Measurements from ENCODE around the gene ARHGAP28. TPM values are rescaled to one million over a fixed set of nuclear protein-coding genes. Genes with fewer than 3 reads are reported as not detected.

ARHGAP28 gene
- polyA plus RNA-seq, 3 donors: not detected

DNA sequence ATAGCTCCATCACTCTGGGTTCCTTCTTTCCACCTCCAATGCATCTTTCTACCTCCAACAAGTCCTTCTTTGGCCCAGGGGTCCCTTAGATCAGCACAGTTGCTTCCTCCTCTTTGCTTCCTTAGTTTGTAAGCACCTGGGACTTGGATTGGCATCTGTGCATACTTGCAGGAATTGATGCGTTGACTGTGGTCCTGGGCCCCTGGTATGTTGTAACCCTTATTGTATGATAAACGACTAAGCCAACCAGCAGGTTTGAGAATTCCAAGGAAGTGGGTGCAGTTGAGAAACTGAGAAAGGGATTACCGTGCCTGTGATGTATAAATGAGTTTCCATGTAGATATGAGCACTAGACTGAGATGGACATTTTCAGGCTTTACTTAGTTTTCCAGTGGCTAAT lies 55.9 kb downstream of the ARHGAP28 start:
- Mint-ChIP-seq H3K9me3 (peaks cover 4 to 13% (median 7%) of the 10 kb centered on the region in 7 donors), H3K4me3 (no peak overlapping the region), H3K27ac (no peak overlapping the region), H3K4me1 (no peaks in the 10 kb centered on the region), H3K27me3 (ENCODE audit: low read depth in 3 of 3) (peaks cover 0 to 3% (median 1%) of the 10 kb centered on the region in 3 donors), H3K36me3 (no peaks in the 10 kb centered on the region)
- Histone ChIP-seq H3K36me3 (replicated peaks in 1 of 2; ENCODE audit: control insufficient read depth in 1 of 2, insufficient read depth in 2 of 2, low read length in 2 of 2) (no peaks in the 10 kb centered on the region), H3K9ac (ENCODE audit: insufficient read depth, low read length, poor library complexity, severe bottlenecking) (no peak overlapping the region), H4K20me1 (ENCODE audit: insufficient read depth, low read length) (no peaks in the 10 kb centered on the region), H3K9me3 (replicated peaks in 1 of 2; ENCODE audit: control insufficient read depth in 1 of 2, insufficient read depth in 1 of 2, low read length in 2 of 2) (peaks cover 0 to 3% of the 10 kb centered on the region in 2 donors), H3K27me3 (ENCODE audit: control insufficient read depth in 2 of 2, insufficient read depth in 2 of 2, low read length in 2 of 2) (no peaks in the 10 kb centered on the region), H3K4me1 (ENCODE audit: control insufficient read depth in 1 of 2, insufficient read depth in 2 of 2, low read length in 2 of 2) (no peaks in the 10 kb centered on the region), H2AFZ (ENCODE audit: insufficient read depth, low read depth, low read length, poor library complexity, severe bottlenecking) (no peak overlapping the region), H3K4me3 (replicated peaks in 1 of 3; ENCODE audit: low read depth in 2 of 3, low read length in 3 of 3) (no peak overlapping the region), H3K4me2 (replicated peaks; ENCODE audit: extremely low read depth, low read length, poor library complexity, severe bottlenecking) (no peak overlapping the region), H3K79me2 (ENCODE audit: insufficient read depth, low read length) (no peaks in the 10 kb centered on the region), H3K27ac (ENCODE audit: low read depth in 1 of 2, low read length in 2 of 2) (no peak overlapping the region)
- TF ChIP-seq, protein P1, sequence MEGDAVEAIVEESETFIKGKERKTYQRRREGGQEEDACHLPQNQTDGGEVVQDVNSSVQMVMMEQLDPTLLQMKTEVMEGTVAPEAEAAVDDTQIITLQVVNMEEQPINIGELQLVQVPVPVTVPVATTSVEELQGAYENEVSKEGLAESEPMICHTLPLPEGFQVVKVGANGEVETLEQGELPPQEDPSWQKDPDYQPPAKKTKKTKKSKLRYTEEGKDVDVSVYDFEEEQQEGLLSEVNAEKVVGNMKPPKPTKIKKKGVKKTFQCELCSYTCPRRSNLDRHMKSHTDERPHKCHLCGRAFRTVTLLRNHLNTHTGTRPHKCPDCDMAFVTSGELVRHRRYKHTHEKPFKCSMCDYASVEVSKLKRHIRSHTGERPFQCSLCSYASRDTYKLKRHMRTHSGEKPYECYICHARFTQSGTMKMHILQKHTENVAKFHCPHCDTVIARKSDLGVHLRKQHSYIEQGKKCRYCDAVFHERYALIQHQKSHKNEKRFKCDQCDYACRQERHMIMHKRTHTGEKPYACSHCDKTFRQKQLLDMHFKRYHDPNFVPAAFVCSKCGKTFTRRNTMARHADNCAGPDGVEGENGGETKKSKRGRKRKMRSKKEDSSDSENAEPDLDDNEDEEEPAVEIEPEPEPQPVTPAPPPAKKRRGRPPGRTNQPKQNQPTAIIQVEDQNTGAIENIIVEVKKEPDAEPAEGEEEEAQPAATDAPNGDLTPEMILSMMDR (IDR thresholded peaks at IDR 0.05): no peak
- intact Hi-C loops (cut with micrococcal nuclease): no loop called here
- 90% methylated on average over 3 of the region's 3 CpGs for WGBS (ENCODE audit: insufficient coverage)
- DNase-seq: no peak

DNA sequence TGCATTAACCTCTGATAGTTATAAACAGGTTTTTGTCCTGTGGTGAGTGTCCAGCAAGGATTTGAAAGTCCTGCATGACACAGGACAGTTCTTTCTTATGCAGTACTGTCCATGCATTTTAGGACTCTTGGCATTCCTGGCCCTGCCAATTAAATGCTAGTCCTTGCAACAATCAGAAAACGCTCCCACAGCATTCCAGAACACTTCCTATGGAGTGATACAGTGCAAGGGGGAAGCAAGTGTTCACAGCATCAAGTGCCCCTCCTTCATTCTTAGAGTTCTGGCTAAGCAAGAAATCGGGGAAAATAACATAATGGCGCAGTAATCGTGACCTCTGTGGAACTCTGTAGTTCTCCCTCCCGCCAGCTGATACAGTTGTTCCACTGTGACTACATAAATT lies 62.9 kb downstream of the ARHGAP28 start:
- Mint-ChIP-seq H3K4me1 (no peaks in the 10 kb centered on the region), H3K36me3 (no peaks in the 10 kb centered on the region), H3K9me3 (peaks cover 0 to 14% (median 8%) of the 10 kb centered on the region in 7 donors), H3K27ac (peak overlapping the region in 1 of 7 donors; percentile 13), H3K4me3 (no peak overlapping the region), H3K27me3 (ENCODE audit: low read depth in 3 of 3) (peaks cover 0 to 3% (median 1%) of the 10 kb centered on the region in 3 donors)
- Histone ChIP-seq H4K20me1 (ENCODE audit: insufficient read depth, low read length) (no peaks in the 10 kb centered on the region), H3K9me3 (replicated peaks in 1 of 2; ENCODE audit: control insufficient read depth in 1 of 2, insufficient read depth in 1 of 2, low read length in 2 of 2) (peaks cover 0 to 3% of the 10 kb centered on the region in 2 donors), H2AFZ (ENCODE audit: insufficient read depth, low read depth, low read length, poor library complexity, severe bottlenecking) (no peak overlapping the region), H3K4me2 (replicated peaks; ENCODE audit: extremely low read depth, low read length, poor library complexity, severe bottlenecking) (no peak overlapping the region), H3K36me3 (replicated peaks in 1 of 2; ENCODE audit: control insufficient read depth in 1 of 2, insufficient read depth in 2 of 2, low read length in 2 of 2) (no peaks in the 10 kb centered on the region), H3K79me2 (ENCODE audit: insufficient read depth, low read length) (no peaks in the 10 kb centered on the region), H3K27me3 (ENCODE audit: control insufficient read depth in 2 of 2, insufficient read depth in 2 of 2, low read length in 2 of 2) (no peaks in the 10 kb centered on the region), H3K27ac (ENCODE audit: low read depth in 1 of 2, low read length in 2 of 2) (no peak overlapping the region), H3K4me3 (replicated peaks in 1 of 3; ENCODE audit: low read depth in 2 of 3, low read length in 3 of 3) (no peak overlapping the region), H3K9ac (ENCODE audit: insufficient read depth, low read length, poor library complexity, severe bottlenecking) (no peak overlapping the region), H3K4me1 (ENCODE audit: control insufficient read depth in 1 of 2, insufficient read depth in 2 of 2, low read length in 2 of 2) (no peaks in the 10 kb centered on the region)
- TF ChIP-seq, protein P1 (IDR thresholded peaks at IDR 0.05): no peak
- intact Hi-C loops (cut with micrococcal nuclease): loop anchor here in 1 of 2 donors (10.0 kb wide), 1 partner anchor 58 kb away; no protein-coding TSS in a partner anchor
- WGBS (ENCODE audit: insufficient coverage): 84% methylated on average over 4 of the region's 5 CpGs
- DNase-seq: no peak
